ENCODE results near the gene ODAPH. TPM values are rescaled to one million over a fixed set of nuclear protein-coding genes. Genes with fewer than 3 reads are reported as not detected.
A peak's percentile ranks its signal among the peaks of the same experiment; 100 is the strongest.
"Not testable (repeated sequence)": the region's sequence is repeated elsewhere in the genome, so short reads cannot be mapped to it uniquely, and the experiment has no call there.

Gene ODAPH
- total and polyA plus RNA-seq, 12 donors, result 0.13 to 0.24 TPM; not detected in 10

DNA sequence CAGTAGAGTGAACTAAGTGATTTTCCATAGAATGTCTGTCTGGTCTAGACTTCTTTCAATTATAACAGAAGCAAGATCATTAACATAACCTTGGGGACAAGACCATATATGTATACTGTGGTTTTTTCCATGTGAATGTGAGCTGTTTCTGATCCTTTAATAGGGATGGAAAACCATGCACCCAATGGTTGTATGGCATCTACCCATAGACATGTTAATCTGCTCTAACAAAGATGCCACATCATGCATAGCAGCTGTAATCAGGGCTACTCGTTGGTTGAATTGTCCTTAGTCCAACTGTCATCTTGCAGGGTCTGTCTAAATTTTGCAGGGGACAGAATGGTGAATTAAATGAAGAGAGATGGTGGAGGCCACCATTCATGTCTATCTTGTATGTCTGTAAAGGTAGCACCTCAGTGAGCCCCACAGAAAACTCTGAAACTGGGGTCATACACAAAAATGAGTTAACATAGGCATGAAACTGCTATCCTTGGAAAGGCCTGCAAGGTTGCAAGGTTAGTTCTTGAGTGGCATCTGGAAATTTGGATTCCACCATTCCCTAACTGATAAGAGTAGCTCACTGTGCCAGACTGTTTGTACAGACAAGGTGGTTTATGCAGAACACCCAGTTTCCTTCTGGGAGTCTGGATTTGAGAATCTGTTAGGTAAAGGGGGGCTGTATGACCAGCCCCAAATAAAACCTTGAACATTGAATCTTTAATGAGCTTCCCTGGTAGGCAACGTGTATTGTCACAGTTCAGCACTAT, 25.1 kb upstream of the ODAPH start:
- H3K27me3 ChIP-seq, result no peaks in the 10 kb centered on the region
- H3K4me3 ChIP-seq, result no peak overlapping the region
- WGBS, 4 donors, result 95 to 100% (median 99%) methylated on average over 2 of the region's 2 CpGs
- H3K9me3 ChIP-seq (replicated peaks in 1 of 3), result no peaks in the 10 kb centered on the region
- no peak overlapping the region for H3K27ac ChIP-seq
- DNase-seq, result no peak
- intact Hi-C loops (cut with DNase I), result no loop called here
- peaks cover 6 to 29% of the 10 kb centered on the region in 2 donors for H3K36me3 ChIP-seq (replicated peaks in 1 of 2)
- peaks cover 0 to 5% of the 10 kb centered on the region in 2 donors for H3K4me1 ChIP-seq (replicated peaks in 1 of 2)
- TF ChIP-seq POLR2A (IDR thresholded peaks at IDR 0.05) (no peak), CTCF (IDR thresholded peaks at IDR 0.05) (no peak)

GRCh38 chr4:75531536-75532143, 24.2 kb upstream of the ODAPH start:
- H3K27me3 ChIP-seq; H3K27ac ChIP-seq; H3K4me3 ChIP-seq; H3K4me1 ChIP-seq (replicated peaks in 1 of 2); intact Hi-C loops (cut with DNase I); DNase-seq; H3K9me3 ChIP-seq (replicated peaks in 1 of 3): not testable (repeated sequence)
- peaks cover 6 to 26% of the 10 kb centered on the region in 2 donors for H3K36me3 ChIP-seq (replicated peaks in 1 of 2)
- WGBS, 4 donors, result 73 to 99% (median 96%) methylated on average over 7 of the region's 7 CpGs

- H3K4me1 ChIP-seq (replicated peaks in 1 of 2); DNase-seq; H3K27ac ChIP-seq; H3K27me3 ChIP-seq; H3K36me3 ChIP-seq (replicated peaks in 1 of 2); H3K4me3 ChIP-seq; intact Hi-C loops (cut with DNase I); H3K9me3 ChIP-seq (replicated peaks in 1 of 3): not testable (repeated sequence)
- WGBS, 4 donors, result 94 to 99% (median 95%) methylated on average over 4 of the region's 4 CpGs
These were observed 22.5 kb upstream of the ODAPH start for GRCh38 chr4:75533339-75533887.

DNA sequence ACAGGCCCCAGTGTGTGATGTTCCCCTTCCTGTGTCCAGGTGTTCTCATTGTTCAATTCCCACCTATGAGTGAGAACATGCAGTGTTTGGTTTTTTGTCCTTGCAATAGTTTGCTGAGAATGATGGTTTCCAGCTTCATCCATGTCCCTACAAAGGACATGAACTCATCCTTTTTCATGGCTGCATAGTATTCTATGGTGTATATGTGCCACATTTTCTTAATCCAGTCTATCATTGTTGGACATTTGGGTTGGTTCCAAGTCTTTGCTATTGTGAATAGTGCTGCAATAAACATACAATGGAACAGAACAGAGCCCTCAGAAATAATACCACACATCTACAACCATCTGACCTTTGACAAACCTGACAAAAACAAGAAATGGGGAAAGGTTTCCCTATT, 21.9 kb upstream of the ODAPH start:
- H3K36me3 ChIP-seq (replicated peaks in 1 of 2); intact Hi-C loops (cut with DNase I); H3K9me3 ChIP-seq (replicated peaks in 1 of 3); H3K27ac ChIP-seq; H3K4me1 ChIP-seq (replicated peaks in 1 of 2); H3K27me3 ChIP-seq; H3K4me3 ChIP-seq; DNase-seq: not testable (repeated sequence)

DNA sequence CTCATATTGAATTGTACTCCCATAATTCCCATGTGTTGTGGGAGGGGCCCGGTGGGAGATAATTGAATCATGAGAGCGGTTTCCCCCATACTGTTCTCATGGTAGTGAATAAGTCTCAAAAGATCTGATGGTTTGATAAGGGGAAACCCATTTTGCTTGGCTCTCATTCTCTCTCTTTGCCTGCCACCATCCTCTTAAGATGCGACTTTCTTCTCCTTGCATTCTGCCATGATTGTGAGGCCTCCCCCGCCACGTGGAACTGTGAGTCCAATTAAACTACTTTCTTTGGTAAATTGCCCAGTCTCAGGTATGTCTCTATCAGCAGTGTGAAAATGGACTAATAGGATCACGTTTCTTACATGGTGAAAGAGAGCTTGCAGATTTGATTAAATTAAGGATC, 18.6 kb upstream of the ODAPH start:
- 88 to 94% (median 91%) methylated on average over 6 of the region's 6 CpGs for WGBS, 4 donors
- intact Hi-C loops (cut with DNase I), result not testable (repeated sequence)

DNA sequence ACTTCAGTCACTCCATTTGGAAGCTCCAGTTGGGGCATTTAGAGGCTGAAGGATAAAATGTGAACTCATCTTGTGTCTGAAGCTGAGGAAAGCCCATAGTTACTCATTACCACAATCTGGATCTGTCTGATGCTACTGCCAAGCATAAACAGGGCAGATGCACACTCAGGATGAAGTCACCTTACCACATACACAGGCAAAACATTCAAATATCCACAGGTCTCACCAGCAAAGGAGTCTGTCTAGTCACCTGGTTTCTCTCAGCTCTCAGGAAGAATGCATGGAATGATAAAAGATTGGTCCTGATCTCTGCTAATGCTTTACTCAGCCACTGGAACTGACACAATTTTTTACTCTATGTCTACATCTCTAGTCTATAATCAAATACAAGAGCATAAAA, 13.0 kb upstream of the ODAPH start:
- intact Hi-C loops (cut with DNase I), result no loop called here
- DNase-seq, result no peak
- no peak for TF ChIP-seq POLR2A (IDR thresholded peaks at IDR 0.05)
- no peak for TF ChIP-seq CTCF (IDR thresholded peaks at IDR 0.05)
- Histone ChIP-seq H3K36me3 (replicated peaks in 1 of 2) (peaks cover 0 to 4% of the 10 kb centered on the region in 2 donors), H3K27ac (no peak overlapping the region), H3K27me3 (no peaks in the 10 kb centered on the region), H3K9me3 (replicated peaks in 1 of 3) (no peaks in the 10 kb centered on the region), H3K4me3 (no peak overlapping the region), H3K4me1 (replicated peaks in 1 of 2) (no peaks in the 10 kb centered on the region)

More for the DNA sequence above, 18.6 kb upstream of the ODAPH start:
- not testable (repeated sequence) for H3K9me3 ChIP-seq (replicated peaks in 1 of 3); H3K27ac ChIP-seq; H3K36me3 ChIP-seq (replicated peaks in 1 of 2); H3K4me3 ChIP-seq; DNase-seq; H3K27me3 ChIP-seq; H3K4me1 ChIP-seq (replicated peaks in 1 of 2)

GRCh38 chr4:75544220-75544619, 11.6 kb upstream of the ODAPH start:
- peak in 2 of 7 donors; percentile 4 to 28 for DNase-seq
- H3K4me1 ChIP-seq (replicated peaks in 1 of 2); H3K27ac ChIP-seq; H3K36me3 ChIP-seq (replicated peaks in 1 of 2); H3K4me3 ChIP-seq; H3K27me3 ChIP-seq; H3K9me3 ChIP-seq (replicated peaks in 1 of 3); intact Hi-C loops (cut with DNase I): not testable (repeated sequence)
- 87 to 91% (median 88%) methylated on average over 8 of the region's 8 CpGs for WGBS, 4 donors
